ENCODE data around the gene NLRP7. TPM values are rescaled to one million over a fixed set of nuclear protein-coding genes. Genes with fewer than 3 reads are reported as not detected.

The NLRP7 gene
- polyA plus RNA-seq, 1 donor, result not detected

Other genes starting within 250 kb of the NLRP7 start
- not detected for gene KIR3DL3, start 223.1 kb downstream of the NLRP7 start, polyA plus RNA-seq (ENCODE audit: insufficient read length)
- gene KIR2DL3, start 209.0 kb downstream of the NLRP7 start, polyA plus RNA-seq (ENCODE audit: insufficient read length), result not detected
- gene KIR2DL1, start 177.7 kb downstream of the NLRP7 start, polyA plus RNA-seq (ENCODE audit: insufficient read length), result not detected
- not detected for gene KIR2DL4, start 143.9 kb downstream of the NLRP7 start, polyA plus RNA-seq (ENCODE audit: insufficient read length)
- gene KIR3DL1, start 131.1 kb downstream of the NLRP7 start, polyA plus RNA-seq (ENCODE audit: insufficient read length), result not detected
- gene KIR2DS4, start 114.9 kb downstream of the NLRP7 start, polyA plus RNA-seq (ENCODE audit: insufficient read length), result not detected
- not detected for gene KIR3DL2, start 97.1 kb downstream of the NLRP7 start, polyA plus RNA-seq (ENCODE audit: insufficient read length)
- 0.35 TPM for gene FCAR, start 73.3 kb downstream of the NLRP7 start, polyA plus RNA-seq (ENCODE audit: insufficient read length)
- 0.35 TPM for gene NCR1, start 41.4 kb downstream of the NLRP7 start, polyA plus RNA-seq (ENCODE audit: insufficient read length)
- gene NLRP2, start 18.8 kb upstream of the NLRP7 start, polyA plus RNA-seq (ENCODE audit: insufficient read length), result 0.59 TPM
- gene GP6, start 90.7 kb upstream of the NLRP7 start, polyA plus RNA-seq (ENCODE audit: insufficient read length), result 0.15 TPM
- gene RDH13, start 115.6 kb upstream of the NLRP7 start, polyA plus RNA-seq (ENCODE audit: insufficient read length), result 14.5 TPM
- 2.6 TPM for gene EPS8L1, start 128.3 kb upstream of the NLRP7 start, polyA plus RNA-seq (ENCODE audit: insufficient read length)
- gene PPP1R12C, start 170.1 kb upstream of the NLRP7 start, polyA plus RNA-seq (ENCODE audit: insufficient read length), result 74.0 TPM
- 516 TPM for gene TNNT1, start 201.7 kb upstream of the NLRP7 start, polyA plus RNA-seq (ENCODE audit: insufficient read length)
- 1.9 TPM for gene TNNI3, start 210.2 kb upstream of the NLRP7 start, polyA plus RNA-seq (ENCODE audit: insufficient read length)
- gene DNAAF3, start 219.1 kb upstream of the NLRP7 start, polyA plus RNA-seq (ENCODE audit: insufficient read length), result 1.2 TPM
- gene SYT5, start 232.8 kb upstream of the NLRP7 start, polyA plus RNA-seq (ENCODE audit: insufficient read length), result 0.13 TPM